Measurements from ENCODE around the gene MACF1.

MACF1 gene

GRCh38 chr1:39310015-39310414 lies 105.5 kb downstream of the MACF1 start:
- DNase-seq, result no peak

- no peak for DNase-seq
Measured at GRCh38 chr1:39310691-39311090, 106.2 kb downstream of the MACF1 start.

GRCh38 chr1:39317111-39317510 lies 112.6 kb downstream of the MACF1 start:
- DNase-seq, result no peak

GRCh38 chr1:39317910-39318633 lies 113.6 kb downstream of the MACF1 start:
- DNase-seq, result no peak

GRCh38 chr1:39321979-39322378 lies 117.5 kb downstream of the MACF1 start:
- no peak for DNase-seq

DNA sequence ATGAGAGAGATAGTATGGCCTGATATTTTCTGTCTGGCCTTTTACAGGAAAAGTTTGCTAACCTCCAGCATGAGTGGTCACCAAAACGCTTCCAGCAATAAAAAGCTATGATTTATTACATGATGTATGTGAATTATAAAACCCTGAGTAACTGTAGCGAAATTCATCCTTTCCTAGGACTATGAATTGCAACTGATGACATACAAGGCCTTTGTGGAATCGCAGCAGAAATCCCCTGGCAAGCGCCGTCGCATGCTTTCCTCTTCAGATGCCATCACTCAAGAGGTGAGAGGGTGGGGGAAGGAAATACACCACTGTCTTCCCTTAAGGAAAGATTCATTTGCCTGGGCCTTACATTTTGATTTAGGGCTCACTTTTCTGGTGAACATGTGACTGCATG lies 117.9 kb downstream of the MACF1 start:
- DNase-seq, result no peak

DNA sequence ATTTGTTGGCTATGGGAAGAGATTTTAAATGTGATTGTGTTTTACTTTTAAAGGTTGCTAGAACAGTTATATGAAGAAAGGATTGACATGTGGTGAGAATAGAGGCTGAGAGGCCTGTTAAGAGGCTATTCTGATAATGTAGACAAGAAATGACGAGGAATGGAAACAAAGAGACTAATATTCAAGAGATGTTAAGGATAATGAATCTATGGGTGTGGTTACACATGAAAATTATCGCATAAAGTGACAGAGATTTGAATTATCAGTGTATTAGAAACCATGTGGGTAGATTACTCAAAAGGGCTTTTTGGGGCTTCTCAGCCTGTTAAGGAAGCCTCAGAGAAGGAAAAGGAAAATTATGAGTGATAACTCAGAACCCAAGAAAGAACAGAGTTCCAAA lies 120.4 kb downstream of the MACF1 start:
- no peak for DNase-seq

GRCh38 chr1:39326836-39327235 lies 122.3 kb downstream of the MACF1 start:
- no peak for DNase-seq

- no peak for DNase-seq
Measured at GRCh38 chr1:39328095-39328494, 123.6 kb downstream of the MACF1 start.

- no peak for DNase-seq
Measured at GRCh38 chr1:39328586-39329121, 124.2 kb downstream of the MACF1 start.

DNA sequence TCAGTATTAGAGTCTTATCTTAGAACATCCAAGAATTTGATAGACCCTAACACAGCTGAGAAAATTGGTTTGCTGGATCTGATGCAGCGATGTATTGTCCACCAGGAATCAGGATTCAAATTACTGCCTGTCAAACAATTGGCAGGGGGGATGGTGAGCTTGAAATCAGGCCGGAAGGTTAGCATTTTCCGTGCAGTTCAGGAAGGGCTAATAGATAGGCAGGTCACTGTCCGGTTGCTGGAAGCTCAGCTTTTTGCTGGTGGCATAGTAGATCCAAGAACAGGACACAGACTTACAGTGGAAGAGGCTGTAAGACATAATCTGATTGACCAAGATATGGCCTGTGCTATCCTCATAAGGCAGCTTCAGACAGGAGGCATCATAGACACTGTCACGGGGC lies 127.2 kb downstream of the MACF1 start:
- no peak for DNase-seq

DNA sequence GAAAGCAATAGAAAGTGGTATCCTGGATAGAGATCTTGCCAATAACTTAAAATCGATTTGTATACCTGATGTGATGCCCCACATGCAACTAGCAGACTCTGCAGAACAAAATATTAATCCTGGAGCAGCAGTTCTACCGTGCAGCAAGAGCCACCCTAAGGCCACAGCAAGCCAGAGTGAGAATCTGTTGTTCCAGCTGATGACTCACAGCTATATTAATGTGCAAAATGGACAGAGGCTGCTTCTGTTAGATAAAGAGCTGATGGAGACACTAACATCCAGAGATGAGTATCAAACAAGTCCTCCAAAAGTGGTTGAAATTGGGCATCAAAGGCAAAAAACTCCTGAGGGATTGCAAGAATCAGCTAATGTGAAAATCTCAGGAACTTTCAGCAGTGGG lies 127.8 kb downstream of the MACF1 start:
- no peak for DNase-seq

- no peak for DNase-seq
Measured at GRCh38 chr1:39332828-39333227, 128.3 kb downstream of the MACF1 start.

DNA sequence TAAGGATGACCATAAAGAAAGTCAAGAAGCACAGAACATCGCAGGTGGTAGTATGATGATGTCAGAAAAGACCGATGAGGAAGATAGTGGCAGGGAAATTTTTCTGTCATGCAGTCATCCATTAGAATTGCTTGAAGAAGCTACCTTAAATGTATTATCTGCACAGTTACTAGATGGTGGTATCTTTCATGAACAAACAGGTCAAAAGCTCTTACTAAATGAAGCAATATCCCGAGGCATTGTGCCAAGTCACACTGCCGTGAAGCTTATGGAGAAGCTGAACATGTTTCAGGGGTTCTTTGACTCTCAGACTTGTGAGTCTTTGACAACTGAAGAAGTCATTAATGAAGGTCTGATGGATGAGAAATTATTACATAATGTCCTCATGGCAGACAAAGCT lies 128.8 kb downstream of the MACF1 start:
- DNase-seq, result no peak

GRCh38 chr1:39335216-39335615 lies 130.7 kb downstream of the MACF1 start:
- DNase-seq, result no peak

DNA sequence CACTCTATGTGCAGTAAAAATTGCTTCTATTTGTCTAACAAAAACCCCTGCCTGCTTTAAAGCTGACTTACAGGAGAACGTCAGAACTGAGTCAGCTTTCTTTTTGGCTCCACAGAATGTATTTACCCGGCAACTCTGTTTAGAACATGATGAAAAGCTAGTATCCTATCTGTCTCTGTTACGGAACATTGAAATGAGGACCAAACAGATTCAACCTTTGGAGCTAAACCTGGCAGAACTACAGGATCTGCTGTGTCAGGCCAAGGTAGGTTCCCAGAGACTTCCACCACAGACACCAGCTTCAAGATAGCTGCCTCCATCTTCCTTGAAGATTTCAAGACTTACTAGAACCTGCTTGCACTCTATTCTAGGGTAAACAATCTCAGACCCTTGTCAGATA lies 132.6 kb downstream of the MACF1 start:
- no peak for DNase-seq

DNA sequence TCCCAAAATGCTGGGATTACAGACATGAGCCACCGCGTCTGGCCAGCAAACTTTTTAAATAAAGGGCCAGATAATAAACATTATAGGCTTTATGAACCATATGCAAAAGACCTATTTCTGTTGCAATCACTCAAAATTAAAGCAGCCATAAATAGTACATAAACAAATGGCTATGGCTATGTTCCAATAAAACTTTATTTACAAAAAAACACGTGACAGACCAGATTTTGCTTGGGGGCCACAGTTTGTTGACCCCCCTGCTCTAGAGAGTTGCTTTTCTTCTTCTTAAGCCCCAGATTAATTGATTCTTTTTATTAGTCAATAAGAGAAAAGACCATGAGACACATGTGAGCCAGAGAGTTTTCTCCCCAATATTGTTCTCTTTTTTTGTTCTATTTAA lies 138.3 kb downstream of the MACF1 start:
- DNase-seq, result no peak

- no peak for DNase-seq
Measured at GRCh38 chr1:39344394-39345154, 140.1 kb downstream of the MACF1 start.

DNA sequence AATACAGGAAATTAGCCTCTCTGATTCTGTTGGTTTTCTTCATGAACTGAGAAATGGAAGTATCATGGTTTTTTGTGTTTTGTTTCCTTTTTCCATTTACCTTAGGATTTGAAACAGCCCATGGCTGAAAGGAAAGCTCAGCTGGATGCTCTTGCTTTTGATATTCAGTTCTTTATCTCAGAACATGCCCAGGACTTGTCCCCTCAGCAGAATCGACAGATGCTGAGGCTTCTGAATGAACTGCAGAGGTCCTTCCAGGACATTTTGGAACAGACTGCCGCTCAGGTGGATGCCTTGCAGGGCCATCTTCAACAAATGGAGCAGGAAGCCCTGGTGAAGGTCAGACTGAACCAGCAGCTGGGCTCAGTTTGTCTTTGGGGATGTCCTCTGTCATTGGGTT lies 142.4 kb downstream of the MACF1 start:
- DNase-seq, result no peak

GRCh38 chr1:39348278-39348677 lies 143.8 kb downstream of the MACF1 start:
- DNase-seq, result no peak

DNA sequence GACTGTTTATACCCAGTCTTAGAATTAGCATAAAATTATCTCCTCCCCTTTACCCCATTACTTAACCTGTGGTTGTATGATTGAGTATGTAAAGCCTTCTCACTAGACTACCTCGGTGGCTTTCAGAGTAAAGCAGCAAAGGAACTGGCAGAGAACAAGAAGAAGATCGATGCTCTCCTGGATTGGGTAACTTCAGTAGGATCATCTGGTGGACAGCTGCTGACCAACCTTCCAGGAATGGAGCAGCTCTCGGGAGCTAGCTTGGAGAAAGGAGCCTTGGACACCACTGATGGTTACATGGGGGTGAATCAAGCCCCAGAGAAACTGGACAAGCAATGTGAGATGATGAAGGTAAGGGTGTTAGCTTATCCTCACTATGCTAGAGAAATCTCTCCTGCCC lies 148.4 kb downstream of the MACF1 start:
- DNase-seq, result no peak

DNA sequence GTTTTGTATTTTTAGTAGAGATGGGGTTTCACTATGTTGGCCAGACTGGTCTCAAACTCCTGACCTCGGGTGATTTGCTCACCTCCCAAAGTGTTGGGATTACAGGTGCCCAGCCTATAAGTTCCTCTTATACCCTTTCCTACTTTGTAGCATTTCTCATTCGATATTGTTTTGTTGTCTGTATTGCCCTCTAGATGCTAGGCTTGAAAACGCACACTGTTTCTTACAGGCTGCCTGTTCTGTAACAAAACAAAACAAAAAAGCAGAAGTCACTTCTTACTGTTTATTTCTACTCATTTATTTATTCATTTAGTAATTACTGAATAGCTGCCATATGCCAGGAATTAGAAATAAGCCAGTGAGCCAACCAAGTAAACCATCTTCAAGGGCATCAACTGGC lies 150.1 kb downstream of the MACF1 start:
- no peak for DNase-seq

DNA sequence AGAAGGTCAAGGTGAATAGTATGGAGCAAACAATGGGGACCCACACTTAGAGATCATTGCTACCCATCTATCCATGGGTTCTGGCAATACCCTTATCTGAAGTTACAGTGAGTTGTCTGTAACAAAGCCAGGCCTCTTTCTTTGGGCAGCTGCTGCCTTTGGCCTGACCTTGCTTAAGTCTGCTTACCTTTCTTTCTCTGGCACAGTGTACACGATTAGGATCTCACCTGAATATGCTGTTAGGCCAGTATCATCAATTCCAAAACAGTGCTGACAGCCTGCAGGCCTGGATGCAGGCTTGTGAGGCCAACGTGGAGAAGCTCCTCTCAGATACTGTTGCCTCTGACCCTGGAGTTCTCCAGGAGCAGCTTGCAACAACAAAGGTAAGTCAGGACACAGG lies 154.0 kb downstream of the MACF1 start:
- DNase-seq, result no peak

DNA sequence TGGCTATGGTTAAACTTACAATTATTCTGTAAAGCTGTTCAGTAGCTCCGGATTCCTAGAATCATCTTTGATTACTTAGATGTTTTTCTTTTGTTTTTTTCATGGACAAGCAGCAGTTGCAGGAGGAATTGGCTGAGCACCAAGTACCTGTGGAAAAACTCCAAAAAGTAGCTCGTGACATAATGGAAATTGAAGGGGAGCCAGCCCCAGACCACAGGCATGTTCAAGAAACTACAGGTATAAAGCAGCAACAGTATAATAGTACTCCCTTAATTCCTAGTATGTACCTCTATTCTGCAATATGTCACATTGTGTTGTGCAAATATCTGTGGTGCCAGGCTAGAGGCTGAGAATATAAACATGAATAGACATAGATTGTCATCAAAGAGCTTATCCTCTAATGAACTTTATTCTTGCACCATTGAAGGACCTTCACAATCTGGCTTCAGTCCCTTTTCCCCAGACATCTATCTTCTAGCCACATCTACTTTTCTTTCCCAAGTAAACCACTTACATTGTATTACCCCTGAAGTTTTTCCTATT lies 154.6 kb downstream of the MACF1 start:
- no peak for DNase-seq

Measured in stimulated activated CD4-positive, alpha-beta T cell treated with anti-CD3 and anti-CD28 coated beads, Interleukin-2, amount 100 ng/mL, for 48 hours (primary cell).